PFSK-1 (cell line): ENCODE measurements around the gene ERBB4.

Experiments used
- FOXP2 ChIP-seq: optimal IDR thresholded peaks from 2 replicates; pipeline ENCODE3; 2011; ENCODE audit warnings: borderline replicate concordance, control low read depth, inconsistent platforms; ENCODE audit not compliant: insufficient read depth; ENCODE audit errors: extremely low read length, extremely low read depth
- POLR2AphosphoS5 ChIP-seq: IDR thresholded peaks from 2 replicates; pipeline ENCODE4 v1.6.1; 2012; ENCODE audit warnings: low read depth, mild to moderate bottlenecking, control low read depth, low read length, moderate library complexity
- SIN3A ChIP-seq: IDR thresholded peaks from 2 replicates; pipeline ENCODE4 v1.6.1; 2012; ENCODE audit warnings: mild to moderate bottlenecking, low read length, moderate library complexity, borderline replicate concordance; ENCODE audit not compliant: insufficient read depth
- TAF1 ChIP-seq: IDR thresholded peaks from 2 replicates; pipeline ENCODE4 v1.6.1; 2012; ENCODE audit warnings: low read length, control low read depth, borderline replicate concordance; ENCODE audit not compliant: insufficient read depth
- TF ChIP-seq, protein P1 (sequence below), 2 experiments: IDR thresholded peaks; 2 replicates each; pipeline versions ENCODE4 v1.6.1 to v1.8.0; 2011 to 2012; ENCODE audit warnings: low read depth in 2 of 2, low read length in 2 of 2, control low read depth in 1 of 2, inconsistent platforms in 1 of 2, mild to moderate bottlenecking in 1 of 2, moderate library complexity in 1 of 2; ENCODE audit not compliant: insufficient read depth in 1 of 2

DNA sequence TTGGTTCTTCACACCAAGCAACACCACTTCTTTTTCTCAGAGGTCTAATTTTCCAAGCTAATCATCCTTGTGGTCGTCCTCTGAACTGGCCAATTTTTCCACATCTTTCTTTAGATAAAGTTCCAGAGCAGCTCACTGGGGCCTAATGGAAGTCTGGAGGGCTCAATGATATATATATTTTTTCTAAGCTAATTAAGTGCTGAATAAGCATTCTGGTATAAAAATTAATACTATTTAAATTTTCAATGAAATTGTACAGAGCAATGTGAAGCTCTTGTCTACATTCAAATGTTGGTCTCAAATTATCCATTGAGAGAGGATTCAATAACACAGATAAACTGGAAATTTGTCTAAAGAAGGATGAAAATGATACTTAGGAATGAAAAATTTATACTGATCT, 866.6 kb downstream of the ERBB4 start:
- TF ChIP-seq POLR2AphosphoS5 (no peak), SIN3A (no peak), TAF1 (no peak), FOXP2 (no peak)
- TF ChIP-seq, protein P1, sequence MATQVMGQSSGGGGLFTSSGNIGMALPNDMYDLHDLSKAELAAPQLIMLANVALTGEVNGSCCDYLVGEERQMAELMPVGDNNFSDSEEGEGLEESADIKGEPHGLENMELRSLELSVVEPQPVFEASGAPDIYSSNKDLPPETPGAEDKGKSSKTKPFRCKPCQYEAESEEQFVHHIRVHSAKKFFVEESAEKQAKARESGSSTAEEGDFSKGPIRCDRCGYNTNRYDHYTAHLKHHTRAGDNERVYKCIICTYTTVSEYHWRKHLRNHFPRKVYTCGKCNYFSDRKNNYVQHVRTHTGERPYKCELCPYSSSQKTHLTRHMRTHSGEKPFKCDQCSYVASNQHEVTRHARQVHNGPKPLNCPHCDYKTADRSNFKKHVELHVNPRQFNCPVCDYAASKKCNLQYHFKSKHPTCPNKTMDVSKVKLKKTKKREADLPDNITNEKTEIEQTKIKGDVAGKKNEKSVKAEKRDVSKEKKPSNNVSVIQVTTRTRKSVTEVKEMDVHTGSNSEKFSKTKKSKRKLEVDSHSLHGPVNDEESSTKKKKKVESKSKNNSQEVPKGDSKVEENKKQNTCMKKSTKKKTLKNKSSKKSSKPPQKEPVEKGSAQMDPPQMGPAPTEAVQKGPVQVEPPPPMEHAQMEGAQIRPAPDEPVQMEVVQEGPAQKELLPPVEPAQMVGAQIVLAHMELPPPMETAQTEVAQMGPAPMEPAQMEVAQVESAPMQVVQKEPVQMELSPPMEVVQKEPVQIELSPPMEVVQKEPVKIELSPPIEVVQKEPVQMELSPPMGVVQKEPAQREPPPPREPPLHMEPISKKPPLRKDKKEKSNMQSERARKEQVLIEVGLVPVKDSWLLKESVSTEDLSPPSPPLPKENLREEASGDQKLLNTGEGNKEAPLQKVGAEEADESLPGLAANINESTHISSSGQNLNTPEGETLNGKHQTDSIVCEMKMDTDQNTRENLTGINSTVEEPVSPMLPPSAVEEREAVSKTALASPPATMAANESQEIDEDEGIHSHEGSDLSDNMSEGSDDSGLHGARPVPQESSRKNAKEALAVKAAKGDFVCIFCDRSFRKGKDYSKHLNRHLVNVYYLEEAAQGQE (IDR thresholded peaks at IDR 0.05; ENCODE audit: insufficient read depth in 1 of 2, low read depth in 2 of 2, low read length in 2 of 2): no peak
